ENCODE data around the gene MLLT3. TPM values are rescaled to one million over a fixed set of nuclear protein-coding genes. Genes with fewer than 3 reads are reported as not detected.
A peak's percentile ranks its signal among the peaks of the same experiment; 100 is the strongest.

Gene MLLT3
- total RNA-seq, 2 experiments from 2014 or later: 70.2 to 74.7 TPM

DNA sequence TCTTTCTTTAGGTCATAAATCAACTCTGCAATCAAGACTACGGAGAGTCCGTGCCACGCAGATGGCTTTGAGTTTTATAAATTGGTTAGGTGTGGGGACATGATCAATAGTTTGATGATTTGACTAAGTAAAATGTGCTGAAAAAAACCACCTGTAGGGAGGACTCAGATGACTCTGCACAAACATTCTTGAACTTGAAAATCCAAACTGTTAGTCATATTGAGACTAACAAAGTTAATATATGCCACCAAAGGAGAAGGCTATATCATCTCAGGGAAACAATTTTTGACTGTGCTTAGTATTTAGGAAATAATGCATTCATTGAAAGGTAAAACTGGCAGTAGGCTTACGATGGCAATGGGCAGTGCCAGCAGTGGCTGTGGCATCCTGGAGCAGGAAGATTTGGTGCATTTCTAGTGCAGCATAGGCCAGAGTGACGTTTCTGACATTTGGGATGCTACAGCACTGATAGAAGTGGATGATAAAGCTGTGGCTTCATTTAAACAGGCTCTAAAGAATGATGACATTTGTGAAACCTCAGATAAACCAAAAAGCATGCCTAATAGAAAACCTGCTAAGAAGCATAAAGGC, 291.1 kb downstream of the MLLT3 start:
- ChIA-PET CTCF (no interaction called here), POLR2A (no interaction called here)
- no peak overlapping the region for H3K27ac Mint-ChIP-seq
- no peak for DNase-seq
- H3K4me3 Mint-ChIP-seq: no peak overlapping the region
- H3K36me3 Mint-ChIP-seq (ENCODE audit: low read depth): peaks cover 28% of the 10 kb centered on the region
- peaks cover 37% of the 10 kb centered on the region for H3K4me1 Mint-ChIP-seq
- H3K27me3 Mint-ChIP-seq: no peaks in the 10 kb centered on the region
- H3K9me3 Mint-ChIP-seq: peaks cover 17% of the 10 kb centered on the region

DNA sequence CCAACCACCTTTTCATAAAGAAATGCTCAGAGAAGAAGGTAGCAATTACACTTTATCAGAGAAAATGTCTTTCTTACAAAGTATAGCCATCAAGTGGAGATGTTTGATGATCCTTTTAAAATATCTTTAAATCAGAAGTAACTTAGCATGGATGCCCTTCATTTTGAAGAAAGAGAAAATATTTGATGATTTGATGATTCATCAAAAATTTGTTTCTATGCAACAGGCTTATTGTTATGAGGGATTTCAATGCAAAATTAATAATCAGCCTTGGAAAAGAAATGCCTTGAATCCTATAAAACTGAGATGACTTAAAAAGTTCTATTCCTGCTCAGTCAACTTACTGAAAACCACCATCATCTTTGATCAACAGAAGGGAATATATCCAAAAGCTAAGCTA, 291.6 kb downstream of the MLLT3 start:
- POLR2A ChIA-PET: no interaction called here
- peaks cover 31% of the 10 kb centered on the region for H3K36me3 Mint-ChIP-seq (ENCODE audit: low read depth)
- peaks cover 32% of the 10 kb centered on the region for H3K4me1 Mint-ChIP-seq
- DNase-seq: no peak
- no peaks in the 10 kb centered on the region for H3K27me3 Mint-ChIP-seq
- H3K27ac Mint-ChIP-seq: no peak overlapping the region
- H3K9me3 Mint-ChIP-seq: peaks cover 20% of the 10 kb centered on the region
- CTCF ChIA-PET: no interaction called here
- H3K4me3 Mint-ChIP-seq: no peak overlapping the region

DNA sequence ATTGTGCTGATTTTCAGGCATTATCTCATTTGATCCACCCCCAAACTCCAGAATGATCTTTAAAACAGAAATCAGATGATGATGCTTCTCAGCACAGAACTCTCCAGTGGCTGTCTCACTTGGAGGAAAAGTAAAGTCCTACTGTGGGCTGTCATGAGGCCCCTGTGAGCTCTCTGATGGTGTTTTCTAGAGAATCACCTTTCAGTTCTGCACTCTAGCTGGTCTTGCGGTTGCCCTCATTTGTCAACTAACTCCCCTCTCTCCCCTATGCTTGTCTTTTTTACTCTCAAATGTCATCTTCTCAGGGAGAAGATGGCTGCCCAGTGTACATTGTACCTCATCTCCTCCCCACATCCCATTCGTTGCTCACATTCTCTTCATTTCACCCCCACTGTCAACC, 295.8 kb downstream of the MLLT3 start:
- no peak for DNase-seq
- POLR2A ChIA-PET: no interaction called here
- no peak overlapping the region for H3K27ac Mint-ChIP-seq
- no peak overlapping the region for H3K4me3 Mint-ChIP-seq
- H3K4me1 Mint-ChIP-seq: peaks cover 51% of the 10 kb centered on the region
- H3K9me3 Mint-ChIP-seq: peaks cover 34% of the 10 kb centered on the region
- H3K36me3 Mint-ChIP-seq (ENCODE audit: low read depth): peaks cover 49% of the 10 kb centered on the region
- CTCF ChIA-PET: interaction anchor here (0.7 to 1.0 kb wide), 2 partner anchors 29 to 235 kb away, joined by 3 read pairs; no protein-coding TSS in a partner anchor
- no peaks in the 10 kb centered on the region for H3K27me3 Mint-ChIP-seq

DNA sequence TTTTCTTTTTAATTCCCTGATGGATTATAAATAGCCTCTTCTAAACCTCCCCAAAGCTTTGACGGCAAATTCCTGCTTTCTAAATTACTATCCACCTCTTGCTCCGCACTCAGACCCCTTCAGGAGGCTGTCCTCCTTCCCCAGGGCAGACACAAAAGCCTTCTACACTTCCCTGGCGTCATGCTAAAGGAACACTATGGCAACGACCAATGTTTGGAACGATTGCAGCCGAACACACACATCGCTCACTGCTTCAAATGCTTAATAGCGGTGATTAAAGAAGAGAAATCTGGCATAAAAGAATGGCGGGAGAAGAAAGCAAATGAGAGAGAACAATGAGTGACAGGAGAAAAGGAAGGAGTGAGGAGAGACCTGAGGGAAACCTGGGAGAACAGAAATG, 297.3 kb downstream of the MLLT3 start:
- ChIA-PET CTCF (no interaction called here), POLR2A (no interaction called here)
- Mint-ChIP-seq H3K27me3 (no peaks in the 10 kb centered on the region), H3K9me3 (peaks cover 38% of the 10 kb centered on the region), H3K4me1 (peaks cover 52% of the 10 kb centered on the region), H3K4me3 (no peak overlapping the region), H3K36me3 (ENCODE audit: low read depth) (peaks cover 54% of the 10 kb centered on the region), H3K27ac (no peak overlapping the region)
- DNase-seq: no peak

DNA sequence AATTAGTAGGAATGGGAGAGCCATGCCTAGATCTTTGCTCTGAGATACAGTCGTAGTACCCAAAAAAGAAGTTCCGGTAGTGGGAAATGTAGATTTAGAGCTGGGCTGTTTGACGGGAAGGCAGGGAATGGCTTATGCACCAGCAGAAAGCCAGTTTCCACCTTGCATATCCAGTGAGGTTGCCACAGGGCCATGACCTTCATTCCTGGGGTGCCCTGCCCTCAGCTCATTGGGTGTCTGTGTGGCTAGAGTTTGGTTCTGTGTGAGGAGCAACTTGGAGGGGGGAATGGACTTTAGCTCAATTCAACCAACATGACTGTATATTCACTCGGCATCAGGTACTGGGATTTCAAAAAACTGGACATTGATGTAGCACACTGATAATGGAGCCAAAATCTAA, 300.1 kb downstream of the MLLT3 start:
- Mint-ChIP-seq H3K27ac (peak overlapping the region; percentile 91), H3K27me3 (no peaks in the 10 kb centered on the region), H3K4me3 (peak overlapping the region; percentile 41), H3K9me3 (peaks cover 34% of the 10 kb centered on the region), H3K36me3 (ENCODE audit: low read depth) (peaks cover 59% of the 10 kb centered on the region), H3K4me1 (peaks cover 79% of the 10 kb centered on the region)
- CTCF ChIA-PET: interaction anchor here (0.9 to 3.1 kb wide), 5 partner anchors 12 to 303 kb away, joined by 3 to 18 read pairs (median 4); no protein-coding TSS in a partner anchor
- DNase-seq: no peak
- POLR2A ChIA-PET: no interaction called here

DNA sequence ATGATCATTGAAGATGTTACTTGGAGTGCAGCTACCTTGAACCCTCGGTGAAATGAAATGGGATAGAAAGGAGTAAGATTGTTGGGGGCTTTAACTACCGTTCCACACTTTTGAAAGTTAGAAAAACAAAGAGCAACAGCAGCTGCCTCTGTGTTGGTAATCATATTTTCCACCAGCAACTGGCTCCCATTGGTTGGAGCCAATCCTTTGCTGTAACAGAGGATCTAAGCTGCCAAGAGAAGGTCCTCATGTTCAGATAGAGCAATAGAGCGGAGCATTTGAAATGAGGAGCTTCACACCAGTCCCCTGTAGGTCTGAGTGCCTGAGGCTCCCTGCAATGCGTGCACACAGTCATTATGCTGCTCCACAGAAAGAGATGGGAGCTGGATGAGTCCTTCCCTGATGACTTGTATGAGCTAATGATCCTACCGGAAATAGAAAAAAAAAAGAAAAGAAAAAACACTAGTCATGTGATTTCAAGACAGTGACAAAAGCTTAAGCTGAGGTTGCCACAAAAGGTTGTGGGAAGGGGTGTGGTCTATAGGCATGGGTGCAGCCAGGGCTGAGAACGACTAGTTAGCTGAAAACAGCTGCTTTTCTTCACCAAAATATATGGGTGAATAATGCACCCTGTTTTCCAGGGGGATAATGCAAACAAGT, 300.7 kb downstream of the MLLT3 start:
- Mint-ChIP-seq H3K27me3 (no peaks in the 10 kb centered on the region), H3K9me3 (peaks cover 31% of the 10 kb centered on the region), H3K4me1 (peaks cover 81% of the 10 kb centered on the region), H3K27ac (peak overlapping the region; percentile 91), H3K4me3 (peak overlapping the region; percentile 41), H3K36me3 (ENCODE audit: low read depth) (peaks cover 61% of the 10 kb centered on the region)
- peak; percentile 83 for DNase-seq
- CTCF ChIA-PET: interaction anchor here (0.9 to 3.1 kb wide), 5 partner anchors 13 to 96 kb away, joined by 3 to 18 read pairs (median 4); no protein-coding TSS in a partner anchor
- POLR2A ChIA-PET: no interaction called here

DNA sequence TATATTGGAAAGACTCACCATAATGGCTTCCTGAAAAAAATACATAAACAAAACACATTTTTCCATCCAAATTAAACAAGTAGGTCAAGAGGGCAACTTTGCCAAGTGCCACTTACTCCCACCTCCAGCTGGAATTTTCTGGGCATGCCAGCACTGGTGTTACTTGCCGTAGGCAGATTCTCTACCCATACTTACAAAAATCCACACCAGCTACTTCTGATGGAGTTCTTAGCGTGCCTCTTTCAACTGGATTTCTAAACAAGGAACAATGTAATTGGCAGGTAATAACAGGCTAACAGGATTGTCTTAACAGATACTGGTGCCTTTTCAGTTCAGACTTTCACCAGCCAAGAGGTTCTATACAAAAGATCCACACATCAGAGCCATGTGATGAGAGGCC, 301.4 kb downstream of the MLLT3 start:
- H3K4me3 Mint-ChIP-seq: no peak overlapping the region
- peaks cover 27% of the 10 kb centered on the region for H3K9me3 Mint-ChIP-seq
- peaks cover 58% of the 10 kb centered on the region for H3K36me3 Mint-ChIP-seq (ENCODE audit: low read depth)
- peak overlapping the region; percentile 91 for H3K27ac Mint-ChIP-seq
- DNase-seq: no peak
- no peaks in the 10 kb centered on the region for H3K27me3 Mint-ChIP-seq
- POLR2A ChIA-PET: interaction anchor here (0.6 to 0.7 kb wide), 2 partner anchors 22 to 111 kb away, joined by 3 to 5 read pairs; no protein-coding TSS in a partner anchor
- CTCF ChIA-PET: interaction anchor here (0.9 to 3.1 kb wide), 4 partner anchors 14 to 95 kb away, joined by 3 to 18 read pairs (median 4); no protein-coding TSS in a partner anchor
- H3K4me1 Mint-ChIP-seq: peaks cover 85% of the 10 kb centered on the region

DNA sequence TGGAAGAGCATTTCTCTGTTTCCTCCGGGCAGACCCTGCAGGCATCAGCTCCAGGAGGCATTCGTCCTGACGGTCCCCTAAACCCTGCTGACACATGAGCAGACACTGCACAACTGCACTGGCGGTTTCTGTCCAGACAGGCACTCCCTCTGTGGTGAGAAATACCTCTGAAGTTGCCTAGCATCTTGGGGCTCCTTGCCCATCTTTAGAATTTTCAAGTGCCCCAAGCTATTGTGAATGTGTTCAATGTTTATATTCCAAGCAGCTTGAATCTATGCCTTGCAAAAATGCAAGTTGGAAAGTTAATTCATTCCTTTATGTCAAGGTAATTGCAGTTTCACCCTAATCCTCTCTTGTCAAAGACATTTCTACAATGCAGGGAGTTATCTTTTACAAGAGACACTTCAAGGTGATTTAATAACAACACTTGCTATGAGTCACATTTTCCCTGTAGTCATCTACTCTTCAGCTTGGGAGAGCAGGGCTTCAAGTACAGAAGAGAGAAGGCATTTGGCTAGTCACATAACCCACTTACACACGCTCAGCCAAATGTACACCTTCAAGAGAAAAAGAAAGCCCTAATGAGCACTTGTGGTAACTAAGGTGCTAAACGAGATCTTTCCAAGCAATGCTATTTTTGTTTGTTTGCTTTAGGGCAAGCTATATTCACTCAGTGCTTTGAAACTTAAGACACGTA, 302.5 kb downstream of the MLLT3 start:
- CTCF ChIA-PET: interaction anchor here (0.8 to 3.1 kb wide), 5 partner anchors 11 to 321 kb away, joined by 3 to 18 read pairs (median 3); no protein-coding TSS in a partner anchor
- Mint-ChIP-seq H3K27me3 (no peaks in the 10 kb centered on the region), H3K36me3 (ENCODE audit: low read depth) (peaks cover 53% of the 10 kb centered on the region), H3K4me3 (no peak overlapping the region), H3K27ac (peak overlapping the region; percentile 69), H3K4me1 (peaks cover 92% of the 10 kb centered on the region), H3K9me3 (peaks cover 20% of the 10 kb centered on the region)
- no peak for DNase-seq
- POLR2A ChIA-PET: no interaction called here

DNA sequence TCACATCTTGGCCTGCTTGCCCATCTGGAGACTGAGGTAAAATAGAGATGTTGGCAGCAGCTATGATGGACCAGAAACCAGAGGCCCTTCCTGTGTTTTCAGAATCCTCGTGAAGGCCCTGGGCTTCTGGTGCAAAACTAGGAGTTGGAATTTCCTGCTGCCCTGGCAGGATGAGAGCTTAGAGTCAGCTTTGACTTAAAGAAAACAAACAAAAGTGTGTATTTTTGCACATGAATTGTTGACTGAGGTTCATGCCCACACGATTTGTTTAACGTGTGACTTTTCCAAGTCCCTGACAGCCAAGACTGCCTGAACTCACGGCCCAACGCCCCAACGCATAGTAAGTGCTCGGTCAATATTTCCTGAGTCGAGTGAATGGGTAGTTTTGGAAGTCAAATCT, 303.1 kb downstream of the MLLT3 start:
- POLR2A ChIA-PET: interaction anchor here (0.6 kb wide), 1 partner anchor 840 kb away, joined by 5 read pairs; no protein-coding TSS in a partner anchor
- Mint-ChIP-seq H3K36me3 (ENCODE audit: low read depth) (peaks cover 47% of the 10 kb centered on the region), H3K27me3 (no peaks in the 10 kb centered on the region)

DNA sequence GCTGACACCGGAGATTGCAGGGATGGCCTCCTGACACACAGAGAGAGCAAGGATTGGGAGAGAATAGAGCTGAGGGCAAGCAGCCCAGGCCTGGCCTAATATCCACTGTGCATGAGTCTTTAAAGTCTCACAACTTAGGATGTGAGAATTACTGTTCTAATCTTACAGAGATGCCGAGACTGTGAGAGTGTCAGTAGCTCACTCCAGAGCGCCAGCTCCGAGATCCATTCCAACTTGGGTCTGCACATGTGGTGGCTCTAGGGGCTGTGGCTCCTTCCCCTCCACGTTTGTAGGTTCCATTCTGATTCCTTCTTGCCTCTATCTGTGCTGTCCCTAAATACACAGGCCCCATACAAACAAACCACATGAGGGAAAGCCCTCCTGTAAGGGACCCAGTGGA, 304.6 kb downstream of the MLLT3 start:
- H3K36me3 Mint-ChIP-seq (ENCODE audit: low read depth): peaks cover 39% of the 10 kb centered on the region
- no peak overlapping the region for H3K4me3 Mint-ChIP-seq
- H3K4me1 Mint-ChIP-seq: peaks cover 84% of the 10 kb centered on the region
- POLR2A ChIA-PET: no interaction called here
- CTCF ChIA-PET: no interaction called here
- no peaks in the 10 kb centered on the region for H3K27me3 Mint-ChIP-seq
- H3K27ac Mint-ChIP-seq: no peak overlapping the region
- peaks cover 5% of the 10 kb centered on the region for H3K9me3 Mint-ChIP-seq
- no peak for DNase-seq

More for the DNA sequence above, 303.1 kb downstream of the MLLT3 start:
- Mint-ChIP-seq H3K4me3 (no peak overlapping the region), H3K9me3 (peaks cover 15% of the 10 kb centered on the region), H3K27ac (peak overlapping the region; percentile 69), H3K4me1 (peaks cover 91% of the 10 kb centered on the region)
- no peak for DNase-seq
- CTCF ChIA-PET: interaction anchor here (1.2 to 1.3 kb wide), 2 partner anchors 19 to 21 kb away, joined by 3 to 4 read pairs; no protein-coding TSS in a partner anchor

DNA sequence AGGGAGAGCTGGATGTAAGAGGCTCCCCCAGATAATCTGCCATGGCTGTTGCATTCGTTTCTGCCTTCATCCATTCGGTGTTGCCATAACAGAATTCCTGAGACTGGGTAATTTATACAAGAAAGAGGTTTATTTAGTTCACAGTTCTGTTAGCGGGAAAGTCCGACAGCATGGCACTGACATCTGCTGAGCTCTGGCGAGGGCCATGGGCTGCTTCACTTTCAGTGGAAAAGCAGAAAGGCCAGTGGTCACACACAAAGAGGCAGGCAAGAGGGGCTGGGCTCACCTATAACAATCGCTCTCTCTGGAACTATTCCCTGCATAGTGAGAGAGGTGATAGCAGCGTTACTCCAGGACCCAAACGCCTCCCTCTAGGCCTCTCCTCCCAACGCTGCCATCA, 305.9 kb downstream of the MLLT3 start:
- Mint-ChIP-seq H3K36me3 (ENCODE audit: low read depth) (peaks cover 34% of the 10 kb centered on the region), H3K9me3 (peaks cover 7% of the 10 kb centered on the region), H3K27ac (no peak overlapping the region), H3K4me1 (peaks cover 76% of the 10 kb centered on the region), H3K4me3 (no peak overlapping the region), H3K27me3 (no peaks in the 10 kb centered on the region)
- no peak for DNase-seq
- POLR2A ChIA-PET: no interaction called here
- CTCF ChIA-PET: no interaction called here

DNA sequence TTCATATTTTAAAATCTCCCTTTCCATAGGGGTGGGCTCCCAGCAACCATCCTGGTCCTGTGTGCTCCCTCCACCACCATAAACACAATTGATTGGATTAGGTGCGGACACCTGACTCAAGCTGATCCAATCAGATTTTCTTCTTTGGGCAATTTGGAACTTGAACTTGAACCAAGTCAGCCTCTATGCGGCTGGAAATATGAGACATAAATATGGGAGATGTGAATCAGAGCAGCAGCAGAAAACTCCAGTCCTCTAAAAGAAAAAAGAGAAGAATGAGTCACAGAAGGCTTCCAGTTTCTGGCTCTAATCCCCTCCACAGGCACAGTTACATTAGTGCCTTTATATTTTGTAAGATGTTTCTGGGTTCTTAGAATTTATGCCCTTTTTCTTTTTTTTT, 306.6 kb downstream of the MLLT3 start:
- DNase-seq: no peak
- H3K36me3 Mint-ChIP-seq (ENCODE audit: low read depth): peaks cover 30% of the 10 kb centered on the region
- H3K4me1 Mint-ChIP-seq: peaks cover 69% of the 10 kb centered on the region
- POLR2A ChIA-PET: no interaction called here
- no peak overlapping the region for H3K4me3 Mint-ChIP-seq
- CTCF ChIA-PET: interaction anchor here (1.2 kb wide), 1 partner anchor 23 kb away, joined by 3 read pairs; no protein-coding TSS in a partner anchor
- H3K9me3 Mint-ChIP-seq: peaks cover 3% of the 10 kb centered on the region
- H3K27me3 Mint-ChIP-seq: no peaks in the 10 kb centered on the region
- peak overlapping the region; percentile 68 for H3K27ac Mint-ChIP-seq

DNA sequence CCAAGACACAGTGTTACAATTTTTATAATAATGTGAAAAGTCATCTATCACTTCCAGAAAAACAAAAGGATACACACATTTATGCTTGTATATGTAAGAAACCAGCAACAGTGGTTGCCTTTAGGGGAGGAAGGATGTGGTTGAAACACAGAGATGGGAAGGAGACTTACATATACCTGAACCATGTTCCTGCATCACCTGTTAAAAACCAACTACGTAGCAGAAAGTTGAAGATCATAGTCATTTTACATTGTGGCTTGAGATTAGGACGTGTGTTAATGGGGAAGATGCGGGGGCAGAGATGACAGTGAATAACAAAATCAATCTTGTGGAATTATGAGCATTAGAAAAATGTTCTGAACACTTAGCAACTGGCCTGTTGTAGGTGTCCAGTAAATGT, 307.3 kb downstream of the MLLT3 start:
- Mint-ChIP-seq H3K27me3 (no peaks in the 10 kb centered on the region), H3K36me3 (ENCODE audit: low read depth) (peaks cover 27% of the 10 kb centered on the region), H3K4me1 (peaks cover 63% of the 10 kb centered on the region), H3K9me3 (peaks cover 3% of the 10 kb centered on the region), H3K4me3 (peak overlapping the region; percentile 23), H3K27ac (peak overlapping the region; percentile 68)
- peak; percentile 58 for DNase-seq
- CTCF ChIA-PET: interaction anchor here (1.2 to 1.3 kb wide), 2 partner anchors 8 to 23 kb away, joined by 3 read pairs; no protein-coding TSS in a partner anchor
- POLR2A ChIA-PET: no interaction called here

All from activated CD4-positive, alpha-beta T cell treated with anti-CD3 and anti-CD28 coated beads, Interleukin-2, amount 10 ng/mL, durations not matched to agents 7 days and 5 days (primary cell).